ENCODE results near the gene MAGI2. TPM values are rescaled to one million over a fixed set of nuclear protein-coding genes. Genes with fewer than 3 reads are reported as not detected.

MAGI2 gene
- total and polyA plus RNA-seq, 4 donors: 0.37 to 4.1 (median 1.4) TPM

GRCh38 chr7:78529392-78529791 lies 924.1 kb downstream of the MAGI2 start:
- Histone ChIP-seq H3K9ac (ENCODE audit: low read depth in 1 of 2, low read length in 2 of 2) (no peak overlapping the region), H3K4me3 (ENCODE audit: low read depth in 1 of 3, low read length in 3 of 3) (no peak overlapping the region), H3K9me3 (ENCODE audit: control insufficient read depth in 4 of 4, low read length in 3 of 4) (no peaks in the 10 kb centered on the region), H3K36me3 (ENCODE audit: control insufficient read depth in 4 of 4, insufficient read depth in 3 of 4, low read depth in 1 of 4, low read length in 3 of 4) (no peaks in the 10 kb centered on the region), H3K27me3 (ENCODE audit: control insufficient read depth in 4 of 4, insufficient read depth in 4 of 4, low read length in 3 of 4) (no peaks in the 10 kb centered on the region), H3K4me1 (ENCODE audit: control insufficient read depth in 4 of 4, insufficient read depth in 4 of 4, low read length in 3 of 4) (no peaks in the 10 kb centered on the region), H3K27ac (ENCODE audit: low read depth in 1 of 2, low read length in 2 of 2) (no peak overlapping the region)
- WGBS: 80% methylated on average over 3 of the region's 3 CpGs
- TF ChIP-seq RXRA (IDR thresholded peaks at IDR 0.05) (no peak), TAF1 (conservative IDR thresholded peaks at IDR 0.05) (no peak), HNF4A (conservative IDR thresholded peaks at IDR 0.05) (no peak), MAX (IDR thresholded peaks at IDR 0.05) (no peak), SP1 (IDR thresholded peaks at IDR 0.05) (no peak), HNF4G (IDR thresholded peaks at IDR 0.05) (no peak), ZBTB33 (IDR thresholded peaks at IDR 0.05) (no peak), JUND (IDR thresholded peaks at IDR 0.05) (no peak), FOXA2 (IDR thresholded peaks at IDR 0.05) (no peak)
- DNase-seq (ENCODE audit: low spot score): no peak

GRCh38 chr7:78528964-78529363 lies 924.5 kb downstream of the MAGI2 start:
- 64% methylated on average over 3 of the region's 3 CpGs for WGBS
- Histone ChIP-seq H3K27ac (ENCODE audit: low read depth in 1 of 2, low read length in 2 of 2) (no peak overlapping the region), H3K4me1 (ENCODE audit: control insufficient read depth in 4 of 4, insufficient read depth in 4 of 4, low read length in 3 of 4) (no peaks in the 10 kb centered on the region), H3K9ac (ENCODE audit: low read depth in 1 of 2, low read length in 2 of 2) (no peak overlapping the region), H3K4me3 (ENCODE audit: low read depth in 1 of 3, low read length in 3 of 3) (no peak overlapping the region), H3K27me3 (ENCODE audit: control insufficient read depth in 4 of 4, insufficient read depth in 4 of 4, low read length in 3 of 4) (no peaks in the 10 kb centered on the region), H3K9me3 (ENCODE audit: control insufficient read depth in 4 of 4, low read length in 3 of 4) (no peaks in the 10 kb centered on the region), H3K36me3 (ENCODE audit: control insufficient read depth in 4 of 4, insufficient read depth in 3 of 4, low read depth in 1 of 4, low read length in 3 of 4) (no peaks in the 10 kb centered on the region)
- DNase-seq (ENCODE audit: low spot score): no peak
- TF ChIP-seq REST (IDR thresholded peaks at IDR 0.05) (no peak), HNF4G (IDR thresholded peaks at IDR 0.05) (no peak), NR2F2 (IDR thresholded peaks at IDR 0.05) (no peak), EGR1 (IDR thresholded peaks at IDR 0.05; ENCODE audit: low read depth in 2 of 2) (no peak), TAF1 (conservative IDR thresholded peaks at IDR 0.05) (no peak), RAD21 (IDR thresholded peaks at IDR 0.05) (no peak), HNF4A (conservative IDR thresholded peaks at IDR 0.05) (no peak), ATF3 (IDR thresholded peaks at IDR 0.05) (no peak), FOXA1 (IDR thresholded peaks at IDR 0.05) (no peak), YY1 (IDR thresholded peaks at IDR 0.05) (no peak), GABPA (IDR thresholded peaks at IDR 0.05 in 1 of 2, conservative IDR thresholded peaks at IDR 0.05 in 1 of 2) (no peak), SP1 (IDR thresholded peaks at IDR 0.05) (no peak), RXRA (IDR thresholded peaks at IDR 0.05) (no peak)

All from liver (tissue), 9 donors.